ENCODE measurements around the gene GBF1.
A peak's percentile ranks its signal among the peaks of the same experiment; 100 is the strongest.

GBF1 gene

GRCh38 chr10:102426803-102427287, 181.5 kb downstream of the GBF1 start:
- H3K4me3 ChIP-seq (ENCODE audit: low read depth, low read length), result no peak overlapping the region
- DNase-seq (ENCODE audit: low read depth), result no peak
- no peak for TF ChIP-seq CTCF (IDR thresholded peaks at IDR 0.05; ENCODE audit: low read depth, low read length, missing control alignments)

GRCh38 chr10:102429468-102429867, 184.1 kb downstream of the GBF1 start:
- H3K4me3 ChIP-seq (ENCODE audit: low read depth, low read length), result no peak overlapping the region
- TF ChIP-seq CTCF (IDR thresholded peaks at IDR 0.05; ENCODE audit: low read depth, low read length, missing control alignments), result no peak

GRCh38 chr10:102431452-102432124, 186.3 kb downstream of the GBF1 start:
- TF ChIP-seq CTCF (IDR thresholded peaks at IDR 0.05; ENCODE audit: low read depth, low read length, missing control alignments), result no peak

More at GRCh38 chr10:102429468-102429867, 184.1 kb downstream of the GBF1 start:
- no peak for DNase-seq (ENCODE audit: low read depth)

More at GRCh38 chr10:102431452-102432124, 186.3 kb downstream of the GBF1 start:
- peak overlapping the region; percentile 86 for H3K4me3 ChIP-seq (ENCODE audit: low read depth, low read length)
- DNase-seq (ENCODE audit: low read depth), result no peak
